IMR-90 (cell line): Measurements from ENCODE around the gene PBX3. TPM values are rescaled to one million over a fixed set of nuclear protein-coding genes. Genes with fewer than 3 reads are reported as not detected.

Experiments used
- ATAC-seq: fragments of 200-7000 bp; cut with Tn5 transposase; 2 replicates; pipeline ENCODE4 v1.9.1; 2020; ENCODE audit warnings: low read depth, mild to moderate bottlenecking, moderate library complexity
- BruUV-seq: library from RNA; stranded (reverse); fragments of 400-500 nt; replicated peaks from 2 replicates; lab custom pipeline; 2021; lab: Mats Ljungman, UMichigan
- CTCF ChIA-PET: fragments of 300-600 bp; formaldehyde crosslinking; extraction: SDS; loops from one replicate; lab custom pipeline; 2021; ENCODE audit warnings: antibody characterized with exemption; lab: Yijun Ruan, JAX
- POLR2A ChIA-PET: fragments of 300-600 bp; sonication (Branson Sonifier 250); formaldehyde crosslinking; loops from one replicate; lab custom pipeline; 2022; ENCODE audit warnings: antibody characterized with exemption; ENCODE audit not compliant: unreplicated experiment; lab: Charles Lee
- DNase-seq: peaks from one replicate; pipeline ENCODE4 v3.0.0; 2013
- H2AFZ ChIP-seq: replicated peaks from 2 replicates; pipeline ENCODE3; 2013; ENCODE audit warnings: low read length, mild to moderate bottlenecking; ENCODE audit not compliant: poor library complexity
- H2AK5ac ChIP-seq: 2 replicates; pipeline ENCODE4 v1.6.1; 2013; ENCODE audit warnings: low read depth, low read length, inconsistent platforms
- H2AK9ac ChIP-seq: replicated peaks from 2 replicates; pipeline ENCODE3; 2013; ENCODE audit warnings: mild to moderate bottlenecking, low read depth, low read length, moderate library complexity; ENCODE audit not compliant: poor library complexity
- H2BK120ac ChIP-seq: 2 replicates; pipeline ENCODE4 v1.6.1; 2013; ENCODE audit warnings: low read depth, low read length, inconsistent platforms
- H2BK15ac ChIP-seq: 3 replicates; pipeline ENCODE4 v1.6.1; 2013; ENCODE audit warnings: low read depth, low read length, inconsistent platforms
- H2BK20ac ChIP-seq: 2 replicates; pipeline ENCODE4 v1.6.1; 2013; ENCODE audit warnings: low read depth, mild to moderate bottlenecking, inconsistent platforms, low read length, moderate library complexity
- H2BK5ac ChIP-seq: 2 replicates; pipeline ENCODE4 v1.6.1; 2013; ENCODE audit warnings: mild to moderate bottlenecking, low read depth, low read length, inconsistent platforms; ENCODE audit not compliant: poor library complexity, severe bottlenecking
- H3K14ac ChIP-seq: replicated peaks from 2 replicates; pipeline ENCODE4 v1.6.1; 2013; ENCODE audit warnings: low read depth, low read length, inconsistent platforms
- H3K18ac ChIP-seq: 2 replicates; pipeline ENCODE4 v1.6.1; 2013; ENCODE audit warnings: low read depth, low read length, control low read depth
- H3K23ac ChIP-seq: 2 replicates; pipeline ENCODE4 v1.6.1; 2013; ENCODE audit warnings: low read depth, low read length, inconsistent platforms
- H3K27ac ChIP-seq: 2 replicates; pipeline ENCODE4 v1.5.1; 2013; ENCODE audit warnings: mild to moderate bottlenecking, control low read depth, low read length; ENCODE audit not compliant: insufficient read depth
- H3K27me3 ChIP-seq: 2 replicates; pipeline ENCODE4 v1.6.1; 2013; ENCODE audit warnings: low read length; ENCODE audit not compliant: control insufficient read depth, insufficient read depth
- H3K36me3 ChIP-seq: 2 replicates; pipeline ENCODE4 v1.6.1; 2013; ENCODE audit warnings: low read length, mixed read lengths; ENCODE audit not compliant: control insufficient read depth, insufficient read depth
- H3K4ac ChIP-seq: 2 replicates; pipeline ENCODE4 v1.6.1; 2013; ENCODE audit warnings: low read depth, low read length, inconsistent platforms
- H3K4me1 ChIP-seq: 2 replicates; pipeline ENCODE4 v1.6.1; 2013; ENCODE audit warnings: low read length, mixed read lengths; ENCODE audit not compliant: control insufficient read depth, insufficient read depth
- H3K4me2 ChIP-seq: 2 replicates; pipeline ENCODE4 v1.6.1; 2013; ENCODE audit warnings: low read depth, mild to moderate bottlenecking, control low read depth, low read length, moderate library complexity
- H3K4me3 ChIP-seq: 2 replicates; pipeline ENCODE4 v1.5.1; 2013; ENCODE audit warnings: low read depth, mild to moderate bottlenecking, control low read depth, low read length, moderate library complexity; ENCODE audit not compliant: insufficient read depth
- H3K56ac ChIP-seq: 2 replicates; pipeline ENCODE4 v1.6.1; 2013; ENCODE audit warnings: low read length, inconsistent platforms; ENCODE audit not compliant: insufficient read depth; ENCODE audit errors: extremely low read depth
- H3K79me1 ChIP-seq, 2 experiments: 2 replicates each; pipeline ENCODE4 v1.6.1; 2013; ENCODE audit warnings: low read length in 2 of 2, inconsistent platforms in 1 of 2, low read depth in 1 of 2
- H3K9ac ChIP-seq: 2 replicates; pipeline ENCODE4 v1.6.1; 2013; ENCODE audit warnings: low read depth, low read length, control low read depth
- H3K9me1 ChIP-seq: 2 replicates; pipeline ENCODE4 v1.6.1; 2013; ENCODE audit warnings: low read length, inconsistent platforms; ENCODE audit not compliant: insufficient read depth
- H3K9me3 ChIP-seq: 2 replicates; pipeline ENCODE4 v1.6.1; 2013; ENCODE audit warnings: low read length; ENCODE audit not compliant: control insufficient read depth, insufficient read depth
- H4K20me1 ChIP-seq: 2 replicates; pipeline ENCODE4 v1.6.1; 2013; ENCODE audit warnings: low read length, inconsistent platforms; ENCODE audit not compliant: insufficient read depth
- H4K5ac ChIP-seq: 2 replicates; pipeline ENCODE4 v1.6.1; 2013; ENCODE audit warnings: mild to moderate bottlenecking, low read depth, low read length, control low read depth
- H4K8ac ChIP-seq, 2 experiments: 2 replicates each; pipeline ENCODE4 v1.6.1; 2013; ENCODE audit warnings: low read depth in 2 of 2, low read length in 2 of 2, control low read depth in 1 of 2, inconsistent platforms in 1 of 2
- H4K91ac ChIP-seq: 2 replicates; pipeline ENCODE4 v1.6.1; 2013; ENCODE audit warnings: low read depth, low read length, inconsistent platforms; ENCODE audit not compliant: insufficient read depth
- BHLHE40 ChIP-seq: fragments of 150-350 bp; IDR thresholded peaks from 2 replicates; pipeline ENCODE4 v1.6.1; 2016; ENCODE audit warnings: mild to moderate bottlenecking, low read depth, low read length
- CEBPB ChIP-seq: IDR thresholded peaks from 2 replicates; pipeline ENCODE4 v1.6.1; 2012; ENCODE audit warnings: low read depth, low read length, improper control_type of control experiment
- CHD1 ChIP-seq: IDR thresholded peaks from 2 replicates; pipeline ENCODE4 v1.6.1; 2012; ENCODE audit warnings: low read depth, low read length, improper control_type of control experiment
- FOS ChIP-seq: fragments of 150-350 bp; IDR thresholded peaks from 2 replicates; pipeline ENCODE4 v1.6.1; 2016; ENCODE audit warnings: low read depth, low read length
- MAFK ChIP-seq: IDR thresholded peaks from 2 replicates; pipeline ENCODE4 v1.6.1; 2012; ENCODE audit warnings: low read depth, low read length, improper control_type of control experiment
- MAZ ChIP-seq: IDR thresholded peaks from 2 replicates; pipeline ENCODE4 v1.6.1; 2012; ENCODE audit warnings: low read depth, mild to moderate bottlenecking, low read length, improper control_type of control experiment, moderate library complexity, borderline replicate concordance
- MXI1 ChIP-seq: IDR thresholded peaks from 2 replicates; pipeline ENCODE4 v1.6.1; 2012; ENCODE audit warnings: low read depth, mild to moderate bottlenecking, low read length, moderate library complexity, borderline replicate concordance
- NFE2L2 ChIP-seq: fragments of 150-350 bp; IDR thresholded peaks from 2 replicates; pipeline ENCODE4 v1.6.1; 2016; ENCODE audit warnings: low read depth, mild to moderate bottlenecking, low read length
- POLR2A ChIP-seq: IDR thresholded peaks from 2 replicates; pipeline ENCODE4 v1.6.1; 2012; ENCODE audit warnings: mild to moderate bottlenecking, low read depth, low read length
- RAD21 ChIP-seq: IDR thresholded peaks from 2 replicates; pipeline ENCODE4 v1.6.1; 2012; ENCODE audit warnings: low read length, improper control_type of control experiment
- RCOR1 ChIP-seq: IDR thresholded peaks from 2 replicates; pipeline ENCODE4 v1.6.1; 2012; ENCODE audit warnings: mild to moderate bottlenecking, low read length, improper control_type of control experiment; ENCODE audit not compliant: insufficient replicate concordance
- SMC3 ChIP-seq: fragments of 150-350 bp; IDR thresholded peaks from 2 replicates; pipeline ENCODE4 v1.6.1; 2016; ENCODE audit warnings: low read depth, mild to moderate bottlenecking, antibody characterized with exemption, low read length, moderate library complexity
- WGBS, 2 experiments: methylation state at CpG; one replicate each; pipeline versions ENCODE4 v1.1.5 to v1.1.7; 2013; ENCODE audit warnings: missing lambda C conversion rate in 2 of 2; ENCODE audit not compliant: insufficient read length in 1 of 2; ENCODE audit errors: extremely low coverage in 2 of 2; 5-methylcytosine and 5-hydroxymethylcytosine counted together
- dilution Hi-C: fragments of 300-500 bp; cut with HindIII; formaldehyde crosslinking; loops from one replicate; pipeline ENCODE4 v1.14.3; 2018; ENCODE audit warnings: low sequenced_read_pairs; ENCODE audit not compliant: unreplicated experiment
- in situ Hi-C: fragments of 300-500 bp; cut with MboI; formaldehyde crosslinking; loops from 3 replicates; pipeline ENCODE4 v1.14.3; 2019; ENCODE audit warnings: low sequenced_read_pairs, inconsistent platforms, mixed read lengths
- intact Hi-C: fragments of 100-400 bp; cut with micrococcal nuclease; formaldehyde crosslinking; loops from 2 replicates; pipeline ENCODE4 v1.10.0; 2022
- polyA plus RNA-seq, 3 experiments: library from polyadenylated mRNA; depleted of rRNA; stranded (reverse); fragments of >200 nt; gene quantifications; 2 replicates each; pipeline ENCODE4 v1.2.3, GENCODE V29; 2012; ENCODE audit warnings: low replicate concordance in 1 of 3
- total RNA-seq: library from RNA; depleted of rRNA; stranded (reverse); fragments of >200 nt; gene quantifications from 2 replicates; pipeline ENCODE4 v1.2.3, GENCODE V29; 2012
- TF ChIP-seq, protein P1 (sequence below): fragments of 150-350 bp; IDR thresholded peaks from 2 replicates; pipeline ENCODE4 v1.6.1; 2016; ENCODE audit warnings: low read depth, mild to moderate bottlenecking, low read length, moderate library complexity, borderline replicate concordance
- TF ChIP-seq, protein P2 (sequence below): fragments of 150-350 bp; IDR thresholded peaks from 2 replicates; pipeline ENCODE4 v1.6.1; 2017; ENCODE audit warnings: mild to moderate bottlenecking, antibody characterized with exemption, low read length, low read depth

The PBX3 gene
- total and polyA plus RNA-seq, 2 of the 4 experiments (the other 2 are of a cell fraction) = 12.0 to 15.6 TPM

DNA sequence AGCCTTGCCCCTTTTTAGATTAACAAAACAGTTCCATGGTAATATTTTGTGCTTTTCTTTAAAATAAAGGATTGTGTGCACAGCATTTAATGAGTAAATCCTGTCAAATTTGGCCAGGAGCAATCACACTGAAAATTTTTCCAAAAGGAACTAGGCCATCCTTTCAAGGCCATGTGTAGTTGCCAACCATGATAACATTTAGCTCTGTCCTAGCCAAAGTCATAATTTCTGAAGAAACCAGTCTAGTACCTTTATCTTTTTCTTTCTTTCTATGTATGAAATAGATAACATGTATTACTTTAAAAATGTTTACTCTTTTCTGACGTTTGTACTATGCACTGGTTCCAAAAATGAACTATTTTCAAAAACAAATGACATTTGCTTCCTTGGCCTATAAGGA lies 143.7 kb downstream of the PBX3 start:
- no peak for DNase-seq
- in situ Hi-C loops = no loop called here
- Histone ChIP-seq H3K9me1 (no peaks in the 10 kb centered on the region; the same call in 1 of the 2 replicates), H3K4me2 (no peak overlapping the region), H2BK120ac (no peak overlapping the region), H2BK5ac (no peak overlapping the region), H2AFZ (no peak overlapping the region), H3K27me3 (no peaks in the 10 kb centered on the region), H2BK20ac (no peak overlapping the region), H2BK15ac (no peak overlapping the region), H4K5ac (no peak overlapping the region), H3K14ac (no peak overlapping the region), H2AK9ac (no peak overlapping the region), H3K36me3 (no peaks in the 10 kb centered on the region), H3K9ac (no peak overlapping the region), H3K79me1 (peaks cover 23 to 34% of the 10 kb centered on the region in 2 experiments), H2AK5ac (no peak overlapping the region), H3K23ac (no peak overlapping the region), H3K56ac (no peak overlapping the region), H3K4me3 (no peak overlapping the region), H3K4me1 (peaks cover 8% of the 10 kb centered on the region), H3K9me3 (no peaks in the 10 kb centered on the region), H4K8ac (no peak overlapping the region), H3K18ac (no peak overlapping the region), H4K91ac (no peak overlapping the region), H4K20me1 (peaks cover 5% of the 10 kb centered on the region; the same call in 1 of the 2 replicates), H3K27ac (no peak overlapping the region), H3K4ac (no peak overlapping the region)
- ATAC-seq = no peak
- no CpG with 5 or more reads among the region's 1 CpG for WGBS, 2 experiments
- no TSS peak for BruUV-seq
- CTCF ChIA-PET = no interaction called here
- no peak for TF ChIP-seq POLR2A
- TF ChIP-seq CHD1 = no peak
- TF ChIP-seq RAD21 = no peak
- no peak for TF ChIP-seq CEBPB
- TF ChIP-seq, protein P1, sequence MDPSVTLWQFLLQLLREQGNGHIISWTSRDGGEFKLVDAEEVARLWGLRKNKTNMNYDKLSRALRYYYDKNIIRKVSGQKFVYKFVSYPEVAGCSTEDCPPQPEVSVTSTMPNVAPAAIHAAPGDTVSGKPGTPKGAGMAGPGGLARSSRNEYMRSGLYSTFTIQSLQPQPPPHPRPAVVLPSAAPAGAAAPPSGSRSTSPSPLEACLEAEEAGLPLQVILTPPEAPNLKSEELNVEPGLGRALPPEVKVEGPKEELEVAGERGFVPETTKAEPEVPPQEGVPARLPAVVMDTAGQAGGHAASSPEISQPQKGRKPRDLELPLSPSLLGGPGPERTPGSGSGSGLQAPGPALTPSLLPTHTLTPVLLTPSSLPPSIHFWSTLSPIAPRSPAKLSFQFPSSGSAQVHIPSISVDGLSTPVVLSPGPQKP = no peak
- no peak for TF ChIP-seq MAFK
- TF ChIP-seq, protein P2, sequence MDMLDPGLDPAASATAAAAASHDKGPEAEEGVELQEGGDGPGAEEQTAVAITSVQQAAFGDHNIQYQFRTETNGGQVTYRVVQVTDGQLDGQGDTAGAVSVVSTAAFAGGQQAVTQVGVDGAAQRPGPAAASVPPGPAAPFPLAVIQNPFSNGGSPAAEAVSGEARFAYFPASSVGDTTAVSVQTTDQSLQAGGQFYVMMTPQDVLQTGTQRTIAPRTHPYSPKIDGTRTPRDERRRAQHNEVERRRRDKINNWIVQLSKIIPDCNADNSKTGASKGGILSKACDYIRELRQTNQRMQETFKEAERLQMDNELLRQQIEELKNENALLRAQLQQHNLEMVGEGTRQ = no peak
- TF ChIP-seq MXI1 = no peak
- no peak for TF ChIP-seq RCOR1
- no peak for TF ChIP-seq NFE2L2
- no peak for TF ChIP-seq BHLHE40
- no peak for TF ChIP-seq SMC3
- TF ChIP-seq FOS = no peak
- no peak for TF ChIP-seq MAZ
- dilution Hi-C loops = no loop called here
- POLR2A ChIA-PET = no interaction called here
- intact Hi-C loops = no loop called here
